Measurements from ENCODE around the gene TANK. TPM values are rescaled to one million over a fixed set of nuclear protein-coding genes. Genes with fewer than 3 reads are reported as not detected.

Gene TANK
- polyA plus RNA-seq, 3 donors, result 60.3 to 68.3 (median 65.9) TPM

GRCh38 chr2:161223139-161223732 lies 63.0 kb downstream of the TANK start:
- no peak for DNase-seq (ENCODE audit: low read depth in 3 of 3, low spot score in 2 of 3)

GRCh38 chr2:161228511-161229240 lies 68.4 kb downstream of the TANK start:
- no peak for DNase-seq (ENCODE audit: low read depth in 3 of 3, low spot score in 2 of 3)

GRCh38 chr2:161230959-161231358 lies 70.7 kb downstream of the TANK start:
- no peak for DNase-seq (ENCODE audit: low read depth in 3 of 3, low spot score in 2 of 3)

GRCh38 chr2:161232571-161232970 lies 72.3 kb downstream of the TANK start:
- no peak for DNase-seq (ENCODE audit: low read depth in 3 of 3, low spot score in 2 of 3)

GRCh38 chr2:161233858-161234431 lies 73.7 kb downstream of the TANK start:
- no peak for DNase-seq (ENCODE audit: low read depth in 3 of 3, low spot score in 2 of 3)

GRCh38 chr2:161234627-161235026 lies 74.4 kb downstream of the TANK start:
- no peak for DNase-seq (ENCODE audit: low read depth in 3 of 3, low spot score in 2 of 3)

- peak in 1 of 3 donors; percentile 24 for DNase-seq (ENCODE audit: low read depth in 3 of 3, low spot score in 2 of 3)
Measured at GRCh38 chr2:161237392-161238264, 77.4 kb downstream of the TANK start.

- DNase-seq (ENCODE audit: low read depth in 3 of 3, low spot score in 2 of 3), result no peak
Measured at GRCh38 chr2:161238265-161238559, 78.0 kb downstream of the TANK start.

GRCh38 chr2:161238560-161239325 lies 78.5 kb downstream of the TANK start:
- peak in 1 of 3 donors; percentile 47 for DNase-seq (ENCODE audit: low read depth in 3 of 3, low spot score in 2 of 3)

- DNase-seq (ENCODE audit: low read depth in 3 of 3, low spot score in 2 of 3), result no peak
Measured at GRCh38 chr2:161239326-161240109, 79.3 kb downstream of the TANK start.

- DNase-seq (ENCODE audit: low read depth in 3 of 3, low spot score in 2 of 3), result no peak
Measured at GRCh38 chr2:161241894-161242293, 81.7 kb downstream of the TANK start.

- DNase-seq (ENCODE audit: low read depth in 3 of 3, low spot score in 2 of 3), result no peak
Measured at GRCh38 chr2:161243312-161243711, 83.1 kb downstream of the TANK start.

- DNase-seq (ENCODE audit: low read depth in 3 of 3, low spot score in 2 of 3), result peak in 1 of 3 donors; percentile 2
Measured at GRCh38 chr2:161243905-161244304, 83.7 kb downstream of the TANK start.

GRCh38 chr2:161244387-161245260 lies 84.4 kb downstream of the TANK start:
- peak in 1 of 3 donors; percentile 21 for DNase-seq (ENCODE audit: low read depth in 3 of 3, low spot score in 2 of 3)

GRCh38 chr2:161245261-161245553 lies 85.0 kb downstream of the TANK start:
- DNase-seq (ENCODE audit: low read depth in 3 of 3, low spot score in 2 of 3), result no peak

GRCh38 chr2:161245671-161246070 lies 85.4 kb downstream of the TANK start:
- no peak for DNase-seq (ENCODE audit: low read depth in 3 of 3, low spot score in 2 of 3)

GRCh38 chr2:161246281-161246680 lies 86.1 kb downstream of the TANK start:
- no peak for DNase-seq (ENCODE audit: low read depth in 3 of 3, low spot score in 2 of 3)

- DNase-seq (ENCODE audit: low read depth in 3 of 3, low spot score in 2 of 3), result no peak
Measured at GRCh38 chr2:161250864-161251436, 90.7 kb downstream of the TANK start.
